ENCODE measurements around the gene KHDRBS1. TPM values are rescaled to one million over a fixed set of nuclear protein-coding genes. Genes with fewer than 3 reads are reported as not detected.

KHDRBS1 gene
- total and polyA plus RNA-seq, 2 donors (not counting 1 experiment from before 2014, with no cell fraction given), result 35.7 to 101 TPM

DNA sequence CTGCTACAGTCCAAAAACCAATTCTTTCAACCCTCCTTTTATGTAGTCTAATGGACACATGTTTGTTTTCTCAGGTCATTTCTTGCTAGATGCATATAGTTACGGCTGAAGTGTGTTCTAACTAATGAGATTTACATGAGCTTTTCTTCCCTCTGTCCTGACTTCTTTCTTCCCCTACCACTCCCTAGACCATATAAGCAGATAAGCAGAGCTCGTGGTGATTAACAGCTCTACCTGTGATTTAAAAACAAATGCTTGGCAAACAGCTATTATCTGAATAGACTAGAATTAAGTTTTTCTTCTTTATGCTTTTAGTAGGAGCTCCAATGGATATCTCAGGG, 18.6 kb downstream of the KHDRBS1 start:
- ChIA-PET CTCF (interaction anchor here (1.2 kb wide), 1 partner anchor 68 kb away, joined by 3 read pairs; no protein-coding TSS in a partner anchor), POLR2A (interaction anchor here (0.7 kb wide), 2 partner anchors 329 to 426 kb away, joined by 3 read pairs; no protein-coding TSS in a partner anchor)
- H3K4me1 ChIP-seq (ENCODE audit: control insufficient read depth in 2 of 2, insufficient read depth in 2 of 2, low read length in 2 of 2), result no peaks in the 10 kb centered on the region
- Mint-ChIP-seq H3K27ac (peak overlapping the region; percentile 32), H3K4me3 (no peak overlapping the region), H3K27me3 (no peaks in the 10 kb centered on the region), H3K4me1 (peaks cover 30% of the 10 kb centered on the region), H3K9me3 (ENCODE audit: insufficient read depth) (no peaks in the 10 kb centered on the region)
- TF ChIP-seq, protein P1, sequence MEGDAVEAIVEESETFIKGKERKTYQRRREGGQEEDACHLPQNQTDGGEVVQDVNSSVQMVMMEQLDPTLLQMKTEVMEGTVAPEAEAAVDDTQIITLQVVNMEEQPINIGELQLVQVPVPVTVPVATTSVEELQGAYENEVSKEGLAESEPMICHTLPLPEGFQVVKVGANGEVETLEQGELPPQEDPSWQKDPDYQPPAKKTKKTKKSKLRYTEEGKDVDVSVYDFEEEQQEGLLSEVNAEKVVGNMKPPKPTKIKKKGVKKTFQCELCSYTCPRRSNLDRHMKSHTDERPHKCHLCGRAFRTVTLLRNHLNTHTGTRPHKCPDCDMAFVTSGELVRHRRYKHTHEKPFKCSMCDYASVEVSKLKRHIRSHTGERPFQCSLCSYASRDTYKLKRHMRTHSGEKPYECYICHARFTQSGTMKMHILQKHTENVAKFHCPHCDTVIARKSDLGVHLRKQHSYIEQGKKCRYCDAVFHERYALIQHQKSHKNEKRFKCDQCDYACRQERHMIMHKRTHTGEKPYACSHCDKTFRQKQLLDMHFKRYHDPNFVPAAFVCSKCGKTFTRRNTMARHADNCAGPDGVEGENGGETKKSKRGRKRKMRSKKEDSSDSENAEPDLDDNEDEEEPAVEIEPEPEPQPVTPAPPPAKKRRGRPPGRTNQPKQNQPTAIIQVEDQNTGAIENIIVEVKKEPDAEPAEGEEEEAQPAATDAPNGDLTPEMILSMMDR (IDR thresholded peaks at IDR 0.05), result no peak
- TF ChIP-seq EZH2 (IDR thresholded peaks at IDR 0.05; ENCODE audit: borderline replicate concordance, insufficient read depth, low read depth, low read length, poor library complexity, severe bottlenecking), result no peak
- H3K27me3 ChIP-seq (replicated peaks in 1 of 4; ENCODE audit: control extremely low read depth in 1 of 4, control insufficient read depth in 3 of 4, insufficient read depth in 4 of 4, low read length in 3 of 4), result no peaks in the 10 kb centered on the region
- no peak for ATAC-seq (ENCODE audit: low read depth)
- no peak overlapping the region for H3K4me3 ChIP-seq (ENCODE audit: control extremely low read depth in 1 of 5, extremely low read depth in 1 of 5, insufficient read depth in 1 of 5, low read depth in 2 of 5, low read length in 4 of 5)
- H3K79me2 ChIP-seq (ENCODE audit: control insufficient read depth, insufficient read depth, low read length), result peaks cover 78% of the 10 kb centered on the region
- H3K9me3 ChIP-seq (ENCODE audit: control extremely low read depth in 1 of 3, control insufficient read depth in 2 of 3, insufficient read depth in 1 of 3, low read length in 2 of 3), result no peaks in the 10 kb centered on the region
- no peak overlapping the region for H3K27ac ChIP-seq (ENCODE audit: low read length in 2 of 2)
- H2AFZ ChIP-seq (ENCODE audit: insufficient read depth, low read depth, low read length, poor library complexity, severe bottlenecking), result no peak overlapping the region
- H3K9ac ChIP-seq (ENCODE audit: low read length), result no peak overlapping the region
- intact Hi-C loops (cut with micrococcal nuclease), result no loop called here
- DNase-seq, result no peak
- H4K20me1 ChIP-seq (ENCODE audit: control insufficient read depth, insufficient read depth, low read length, poor library complexity, severe bottlenecking), result peaks cover 77% of the 10 kb centered on the region
- no peak overlapping the region for H3K4me2 ChIP-seq (replicated peaks; ENCODE audit: low read depth, low read length, poor library complexity, severe bottlenecking)
- WGBS (ENCODE audit: insufficient coverage), result no CpG with 5 or more reads among the region's 2 CpGs
- peaks cover 0 to 72% of the 10 kb centered on the region in 2 experiments for H3K36me3 ChIP-seq (replicated peaks in 1 of 2; ENCODE audit: control extremely low read depth in 1 of 2, control insufficient read depth in 1 of 2, extremely low read depth in 1 of 2, insufficient read depth in 2 of 2, low read length in 1 of 2)

DNA sequence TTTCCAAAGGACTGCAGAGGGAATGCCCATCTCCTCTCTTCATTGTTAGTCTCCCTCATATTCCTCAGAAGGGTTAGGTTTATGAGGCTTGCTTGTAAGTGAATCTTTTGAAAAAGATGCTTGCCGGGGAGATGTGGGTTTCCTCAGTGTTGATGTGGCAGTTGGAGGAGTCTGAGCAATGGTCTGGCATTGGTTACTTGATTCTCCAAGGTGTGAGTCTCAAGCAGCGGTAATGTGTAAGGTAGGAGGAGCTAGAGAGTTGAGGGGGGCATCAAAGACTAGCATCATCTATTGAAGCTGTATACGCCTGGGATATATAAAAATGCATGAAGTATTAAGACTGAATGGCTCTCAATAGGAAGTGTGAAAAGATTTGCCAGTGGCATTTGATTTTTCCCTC, 21.5 kb downstream of the KHDRBS1 start:
- H3K4me2 ChIP-seq (replicated peaks; ENCODE audit: low read depth, low read length, poor library complexity, severe bottlenecking), result no peak overlapping the region
- DNase-seq (no peak), ATAC-seq (ENCODE audit: low read depth) (no peak)
- intact Hi-C loops (cut with micrococcal nuclease), result no loop called here
- WGBS (ENCODE audit: insufficient coverage), result 88% methylated on average over 3 of the region's 3 CpGs
- H3K27me3 ChIP-seq (replicated peaks in 1 of 4; ENCODE audit: control extremely low read depth in 1 of 4, control insufficient read depth in 3 of 4, insufficient read depth in 4 of 4, low read length in 3 of 4), result no peaks in the 10 kb centered on the region
- ChIA-PET CTCF (interaction anchor here (1.3 to 1.7 kb wide), 2 partner anchors 9 to 13 kb away, joined by 4 to 5 read pairs; no protein-coding TSS in a partner anchor), POLR2A (no interaction called here)
- peaks cover 2 to 85% of the 10 kb centered on the region in 2 experiments for H3K36me3 ChIP-seq (replicated peaks in 1 of 2; ENCODE audit: control extremely low read depth in 1 of 2, control insufficient read depth in 1 of 2, extremely low read depth in 1 of 2, insufficient read depth in 2 of 2, low read length in 1 of 2)
- Mint-ChIP-seq H3K27ac (no peak overlapping the region), H3K4me3 (no peak overlapping the region), H3K27me3 (no peaks in the 10 kb centered on the region), H3K4me1 (peaks cover 17% of the 10 kb centered on the region), H3K9me3 (ENCODE audit: insufficient read depth) (no peaks in the 10 kb centered on the region)
- H3K4me1 ChIP-seq (ENCODE audit: control insufficient read depth in 2 of 2, insufficient read depth in 2 of 2, low read length in 2 of 2), result no peaks in the 10 kb centered on the region
- H3K9me3 ChIP-seq (ENCODE audit: control extremely low read depth in 1 of 3, control insufficient read depth in 2 of 3, insufficient read depth in 1 of 3, low read length in 2 of 3), result no peaks in the 10 kb centered on the region
- no peak overlapping the region for H3K4me3 ChIP-seq (ENCODE audit: control extremely low read depth in 1 of 5, extremely low read depth in 1 of 5, insufficient read depth in 1 of 5, low read depth in 2 of 5, low read length in 4 of 5)
- peaks cover 50% of the 10 kb centered on the region for H3K79me2 ChIP-seq (ENCODE audit: control insufficient read depth, insufficient read depth, low read length)
- no peak overlapping the region for H2AFZ ChIP-seq (ENCODE audit: insufficient read depth, low read depth, low read length, poor library complexity, severe bottlenecking)
- H3K9ac ChIP-seq (ENCODE audit: low read length), result no peak overlapping the region
- H3K27ac ChIP-seq (ENCODE audit: low read length in 2 of 2), result no peak overlapping the region
- H4K20me1 ChIP-seq (ENCODE audit: control insufficient read depth, insufficient read depth, low read length, poor library complexity, severe bottlenecking), result peaks cover 62% of the 10 kb centered on the region
- TF ChIP-seq EZH2 (IDR thresholded peaks at IDR 0.05; ENCODE audit: borderline replicate concordance, insufficient read depth, low read depth, low read length, poor library complexity, severe bottlenecking), result no peak
- TF ChIP-seq, protein P1 (IDR thresholded peaks at IDR 0.05), result no peak

All from B cell (primary cell).